Stimulated activated CD4-positive, alpha-beta T cell treated with anti-CD3 and anti-CD28 coated beads, Interleukin-12 subunit alpha, Interleukin-12 subunit beta, amount 100 ng/mL, for 24 hours (primary cell): ENCODE results near the gene PDE6B.
"Not testable (repeated sequence)": the region's sequence is repeated elsewhere in the genome, so short reads cannot be mapped to it uniquely, and the experiment has no call there.

ENCODE experiments used
- DNase-seq, 2 experiments: peaks; one replicate each; pipeline ENCODE4 v3.0.0-alpha.2; 2020; ENCODE audit warnings: low read depth in 2 of 2

Gene PDE6B

GRCh38 chr4:656436-657337, 31.3 kb downstream of the PDE6B start:
- DNase-seq: no peak

GRCh38 chr4:657338-657833, 32.0 kb downstream of the PDE6B start:
- no peak for DNase-seq

GRCh38 chr4:657834-658667, 32.7 kb downstream of the PDE6B start:
- DNase-seq: no peak

GRCh38 chr4:658681-659667, 33.6 kb downstream of the PDE6B start:
- DNase-seq: no peak

- DNase-seq: no peak
Observed at GRCh38 chr4:659851-660250, 34.5 kb downstream of the PDE6B start.

GRCh38 chr4:660401-660800, 35.0 kb downstream of the PDE6B start:
- DNase-seq: no peak

GRCh38 chr4:661231-661630, 35.9 kb downstream of the PDE6B start:
- DNase-seq: no peak

- DNase-seq: no peak
Observed at GRCh38 chr4:661881-662761, 36.7 kb downstream of the PDE6B start.

GRCh38 chr4:663046-663437, 37.7 kb downstream of the PDE6B start:
- no peak for DNase-seq

GRCh38 chr4:663438-664428, 38.4 kb downstream of the PDE6B start:
- DNase-seq: peak in 1 of 2 experiments; percentile 73

GRCh38 chr4:664713-665231, 39.4 kb downstream of the PDE6B start:
- DNase-seq: no peak

- no peak for DNase-seq
Observed at GRCh38 chr4:665381-665750, 40.0 kb downstream of the PDE6B start.

GRCh38 chr4:665751-666435, 40.5 kb downstream of the PDE6B start:
- no peak for DNase-seq

- no peak for DNase-seq
Observed at GRCh38 chr4:666436-666810, 41.0 kb downstream of the PDE6B start.

GRCh38 chr4:666822-667544, 41.6 kb downstream of the PDE6B start:
- DNase-seq: no peak

GRCh38 chr4:667545-667925, 42.2 kb downstream of the PDE6B start:
- DNase-seq: no peak

- DNase-seq: not testable (repeated sequence)
Observed at GRCh38 chr4:668219-668618, 42.8 kb downstream of the PDE6B start.
